ENCODE data around the gene MYL6B. TPM values are rescaled to one million over a fixed set of nuclear protein-coding genes. Genes with fewer than 3 reads are reported as not detected.
A peak's percentile ranks its signal among the peaks of the same experiment; 100 is the strongest.
"Not testable (repeated sequence)": the region's sequence is repeated elsewhere in the genome, so short reads cannot be mapped to it uniquely, and the experiment has no call there.

Gene MYL6B
- total and polyA plus RNA-seq, 8 donors: 32.6 to 193 (median 161) TPM

DNA sequence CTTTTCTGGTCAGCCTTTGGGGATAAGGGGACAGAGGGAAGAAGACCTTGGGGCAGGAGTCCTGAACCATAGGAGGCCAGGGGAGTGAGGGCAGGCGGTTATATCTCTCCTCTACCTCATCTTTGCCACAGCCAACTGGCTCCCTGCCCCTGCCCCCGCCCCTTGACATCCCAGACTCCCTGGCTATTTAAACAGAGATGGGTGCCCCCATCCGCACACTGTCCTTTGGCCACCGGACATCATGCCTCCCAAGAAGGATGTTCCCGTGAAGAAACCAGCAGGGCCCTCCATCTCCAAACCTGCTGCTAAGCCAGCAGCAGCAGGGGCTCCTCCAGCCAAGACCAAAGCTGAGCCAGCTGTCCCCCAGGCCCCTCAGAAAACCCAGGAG is 1.3 kb downstream of the MYL6B start:
- intact Hi-C loops (cut with DNase I): no loop called here
- no peaks in the 10 kb centered on the region for H3K36me3 ChIP-seq
- H3K4me1 ChIP-seq: peaks cover 5 to 35% of the 10 kb centered on the region in 2 donors
- H3K27ac ChIP-seq: no peak overlapping the region
- no peaks in the 10 kb centered on the region for H3K27me3 ChIP-seq
- no peaks in the 10 kb centered on the region for H3K9me3 ChIP-seq
- no peak overlapping the region for H3K4me3 ChIP-seq
- DNase-seq (no peak), ATAC-seq (no peak)
- TF ChIP-seq, protein P1, sequence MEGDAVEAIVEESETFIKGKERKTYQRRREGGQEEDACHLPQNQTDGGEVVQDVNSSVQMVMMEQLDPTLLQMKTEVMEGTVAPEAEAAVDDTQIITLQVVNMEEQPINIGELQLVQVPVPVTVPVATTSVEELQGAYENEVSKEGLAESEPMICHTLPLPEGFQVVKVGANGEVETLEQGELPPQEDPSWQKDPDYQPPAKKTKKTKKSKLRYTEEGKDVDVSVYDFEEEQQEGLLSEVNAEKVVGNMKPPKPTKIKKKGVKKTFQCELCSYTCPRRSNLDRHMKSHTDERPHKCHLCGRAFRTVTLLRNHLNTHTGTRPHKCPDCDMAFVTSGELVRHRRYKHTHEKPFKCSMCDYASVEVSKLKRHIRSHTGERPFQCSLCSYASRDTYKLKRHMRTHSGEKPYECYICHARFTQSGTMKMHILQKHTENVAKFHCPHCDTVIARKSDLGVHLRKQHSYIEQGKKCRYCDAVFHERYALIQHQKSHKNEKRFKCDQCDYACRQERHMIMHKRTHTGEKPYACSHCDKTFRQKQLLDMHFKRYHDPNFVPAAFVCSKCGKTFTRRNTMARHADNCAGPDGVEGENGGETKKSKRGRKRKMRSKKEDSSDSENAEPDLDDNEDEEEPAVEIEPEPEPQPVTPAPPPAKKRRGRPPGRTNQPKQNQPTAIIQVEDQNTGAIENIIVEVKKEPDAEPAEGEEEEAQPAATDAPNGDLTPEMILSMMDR (IDR thresholded peaks at IDR 0.05): no peak

DNA sequence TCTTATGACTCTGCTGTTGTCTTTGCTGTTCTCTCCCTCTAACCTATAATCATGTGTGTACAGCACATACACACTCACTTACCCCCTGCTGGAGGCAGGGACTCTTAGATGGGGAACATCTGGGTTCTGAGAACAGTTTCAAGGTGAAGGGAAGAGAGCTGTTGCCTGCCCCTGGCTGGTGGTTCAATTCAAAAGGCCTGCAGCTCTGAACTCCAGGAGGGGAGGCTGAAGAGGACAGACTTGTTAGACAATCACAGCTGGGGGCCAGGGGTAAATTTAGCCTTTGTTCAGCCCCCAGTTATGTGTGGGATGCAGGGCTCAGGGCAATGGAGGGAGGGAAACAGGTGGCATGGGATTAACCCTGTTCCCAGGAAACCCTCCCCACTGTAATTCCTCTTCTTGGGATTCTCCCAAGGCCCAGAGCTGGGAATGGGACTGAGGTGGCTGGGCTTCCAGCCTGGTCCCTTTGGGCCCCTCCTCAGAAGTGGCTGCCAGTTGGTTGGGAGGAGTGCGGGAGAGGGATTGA is 1.9 kb downstream of the MYL6B start:
- Histone ChIP-seq H3K27ac (no peak overlapping the region), H3K4me1 (peaks cover 5 to 36% of the 10 kb centered on the region in 2 donors), H3K4me3 (no peak overlapping the region), H3K27me3 (no peaks in the 10 kb centered on the region), H3K9me3 (no peaks in the 10 kb centered on the region), H3K36me3 (no peaks in the 10 kb centered on the region)
- TF ChIP-seq, protein P1 (IDR thresholded peaks at IDR 0.05): no peak
- intact Hi-C loops (cut with DNase I): no loop called here
- DNase-seq (no peak), ATAC-seq (no peak)

DNA sequence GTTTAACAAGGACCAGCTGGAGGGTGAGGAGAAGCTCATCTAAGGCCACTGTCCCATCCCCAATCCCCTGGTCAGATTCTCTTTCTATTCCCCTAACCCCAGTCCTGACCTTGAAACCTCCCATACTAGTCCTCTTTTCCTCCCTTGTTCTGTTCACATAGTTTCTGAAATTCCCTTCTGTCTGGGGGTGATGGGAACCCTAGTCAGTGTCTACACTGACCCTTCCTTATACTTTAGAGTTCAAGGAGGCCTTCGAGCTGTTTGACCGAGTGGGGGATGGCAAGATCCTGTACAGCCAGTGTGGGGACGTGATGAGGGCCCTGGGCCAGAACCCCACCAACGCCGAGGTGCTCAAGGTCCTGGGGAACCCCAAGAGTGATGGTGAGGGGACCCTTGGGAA is 2.4 kb downstream of the MYL6B start:
- intact Hi-C loops (cut with DNase I): no loop called here
- ATAC-seq (no peak), DNase-seq (no peak)
- no peaks in the 10 kb centered on the region for H3K27me3 ChIP-seq
- TF ChIP-seq, protein P1 (IDR thresholded peaks at IDR 0.05): no peak
- H3K9me3 ChIP-seq: no peaks in the 10 kb centered on the region
- H3K36me3 ChIP-seq: peaks cover 0 to 5% of the 10 kb centered on the region in 2 donors
- no peak overlapping the region for H3K4me3 ChIP-seq
- H3K27ac ChIP-seq: no peak overlapping the region
- peaks cover 9 to 42% of the 10 kb centered on the region in 2 donors for H3K4me1 ChIP-seq

- no peak for DNase-seq
- ATAC-seq: no peak
- Histone ChIP-seq H3K27ac (no peak overlapping the region), H3K9me3 (no peaks in the 10 kb centered on the region), H3K4me1 (peaks cover 14 to 45% of the 10 kb centered on the region in 2 donors), H3K4me3 (no peak overlapping the region), H3K27me3 (no peaks in the 10 kb centered on the region), H3K36me3 (peaks cover 0 to 10% of the 10 kb centered on the region in 2 donors)
- intact Hi-C loops (cut with DNase I): no loop called here
- TF ChIP-seq, protein P1 (IDR thresholded peaks at IDR 0.05): no peak
Measured at GRCh38 chr12:56155256-56155845, 3.0 kb downstream of the MYL6B start.

DNA sequence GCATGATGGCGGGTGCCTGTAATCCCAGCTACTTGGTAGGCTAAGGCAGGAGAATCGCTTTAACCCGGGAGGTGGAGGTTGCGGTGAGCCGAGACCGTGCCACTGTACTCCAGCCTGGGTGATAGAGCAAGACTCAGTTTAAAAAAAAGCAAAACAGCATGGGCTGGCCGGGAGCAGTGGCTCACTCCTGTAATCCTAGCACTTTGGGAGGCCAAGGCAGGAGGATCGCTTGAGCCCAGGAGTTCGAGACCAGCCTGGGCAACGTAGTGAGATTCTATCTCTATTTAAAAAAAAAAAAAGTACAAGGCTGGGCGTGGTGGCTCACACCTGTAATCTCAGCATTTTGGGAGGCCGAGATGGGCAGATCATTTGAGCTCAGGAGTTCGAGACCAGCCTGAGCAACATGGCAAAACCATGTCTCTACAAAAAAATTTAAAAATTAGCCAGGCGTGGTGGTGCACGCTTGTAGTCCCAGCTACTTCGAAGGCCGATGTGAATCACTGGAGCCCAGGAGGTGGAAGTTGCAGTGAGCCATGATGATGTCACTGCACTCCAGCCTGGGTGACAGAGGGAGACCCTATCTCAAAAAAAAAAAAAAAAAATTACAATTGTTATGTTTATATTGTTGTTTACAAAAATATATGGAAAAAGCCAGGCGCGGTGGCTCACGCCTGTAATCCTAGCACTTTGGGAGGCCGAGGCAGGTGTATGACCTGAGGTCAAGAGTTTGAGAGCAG is 4.2 kb downstream of the MYL6B start:
- intact Hi-C loops (cut with DNase I); H3K9me3 ChIP-seq; ATAC-seq; DNase-seq; H3K27me3 ChIP-seq: not testable (repeated sequence)
- peaks cover 0 to 23% of the 10 kb centered on the region in 2 donors for H3K36me3 ChIP-seq
- H3K27ac ChIP-seq: peak overlapping the region; percentile 94 to 97
- peaks cover 21 to 45% of the 10 kb centered on the region in 2 donors for H3K4me1 ChIP-seq
- peak overlapping the region; percentile 47 to 88 for H3K4me3 ChIP-seq

All from left lung (tissue), 10 donors.